Right atrium auricular region (tissue), 2 donors: ENCODE results near the gene UCP2. TPM values are rescaled to one million over a fixed set of nuclear protein-coding genes. Genes with fewer than 3 reads are reported as not detected.

Experiments
- DNase-seq: peaks from one replicate; pipeline ENCODE4 v3.0.0-alpha.2; 2019; ENCODE audit warnings: low spot score
- H3K27ac ChIP-seq, 2 donors: fragments of 200-600 bp; sonication (generic); 1 replicate in 1 of 2; 2 replicates in 1 of 2; pipeline ENCODE4 v1.5.1; 2016 to 2019
- H3K27me3 ChIP-seq, 2 donors: fragments of 200-600 bp; sonication (generic); one replicate each; pipeline versions ENCODE4 v1.5.1 to v1.6.0; 2017 to 2019
- H3K36me3 ChIP-seq: fragments of 200-600 bp; sonication (generic); one replicate; pipeline ENCODE4 v1.5.1; 2016
- H3K4me1 ChIP-seq, 2 donors: fragments of 200-600 bp; sonication (generic); one replicate each; pipeline versions ENCODE4 v1.5.1 to v1.6.0; 2017 to 2019
- H3K4me3 ChIP-seq, 2 donors: fragments of 200-600 bp; sonication (generic); 1 replicate in 1 of 2; 2 replicates in 1 of 2; pipeline ENCODE4 v1.5.1; 2017 to 2019; ENCODE audit warnings: mild to moderate bottlenecking in 1 of 2, moderate library complexity in 1 of 2
- H3K9me3 ChIP-seq, 2 donors: fragments of 200-600 bp; sonication (generic); one replicate each; pipeline ENCODE4 v1.5.1; 2019
- total RNA-seq, 2 donors: library from RNA; depleted of rRNA; stranded (reverse); fragments of >200 nt; gene quantifications; one replicate each; pipeline ENCODE4 v1.1.0, GENCODE V29; 2016
- TF ChIP-seq, protein P1 (sequence below), 2 donors: fragments of 200-600 bp; sonication (generic); IDR thresholded peaks; one replicate each; pipeline ENCODE4 v1.5.1; 2019; ENCODE audit warnings: antibody characterized with exemption in 2 of 2

The UCP2 gene
- total RNA-seq, 2 donors from 2014 or later: 8.2 to 13.2 TPM

GRCh38 chr11:73961321-73961720, 21.3 kb downstream of the UCP2 start:
- DNase-seq: no peak
- no peaks in the 10 kb centered on the region for H3K27me3 ChIP-seq
- H3K4me1 ChIP-seq: peaks cover 0 to 11% of the 10 kb centered on the region in 2 donors
- H3K27ac ChIP-seq: no peak overlapping the region
- H3K36me3 ChIP-seq: no peaks in the 10 kb centered on the region
- no peaks in the 10 kb centered on the region for H3K9me3 ChIP-seq
- no peak overlapping the region for H3K4me3 ChIP-seq
- TF ChIP-seq, protein P1, sequence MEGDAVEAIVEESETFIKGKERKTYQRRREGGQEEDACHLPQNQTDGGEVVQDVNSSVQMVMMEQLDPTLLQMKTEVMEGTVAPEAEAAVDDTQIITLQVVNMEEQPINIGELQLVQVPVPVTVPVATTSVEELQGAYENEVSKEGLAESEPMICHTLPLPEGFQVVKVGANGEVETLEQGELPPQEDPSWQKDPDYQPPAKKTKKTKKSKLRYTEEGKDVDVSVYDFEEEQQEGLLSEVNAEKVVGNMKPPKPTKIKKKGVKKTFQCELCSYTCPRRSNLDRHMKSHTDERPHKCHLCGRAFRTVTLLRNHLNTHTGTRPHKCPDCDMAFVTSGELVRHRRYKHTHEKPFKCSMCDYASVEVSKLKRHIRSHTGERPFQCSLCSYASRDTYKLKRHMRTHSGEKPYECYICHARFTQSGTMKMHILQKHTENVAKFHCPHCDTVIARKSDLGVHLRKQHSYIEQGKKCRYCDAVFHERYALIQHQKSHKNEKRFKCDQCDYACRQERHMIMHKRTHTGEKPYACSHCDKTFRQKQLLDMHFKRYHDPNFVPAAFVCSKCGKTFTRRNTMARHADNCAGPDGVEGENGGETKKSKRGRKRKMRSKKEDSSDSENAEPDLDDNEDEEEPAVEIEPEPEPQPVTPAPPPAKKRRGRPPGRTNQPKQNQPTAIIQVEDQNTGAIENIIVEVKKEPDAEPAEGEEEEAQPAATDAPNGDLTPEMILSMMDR (IDR thresholded peaks at IDR 0.05): no peak

DNA sequence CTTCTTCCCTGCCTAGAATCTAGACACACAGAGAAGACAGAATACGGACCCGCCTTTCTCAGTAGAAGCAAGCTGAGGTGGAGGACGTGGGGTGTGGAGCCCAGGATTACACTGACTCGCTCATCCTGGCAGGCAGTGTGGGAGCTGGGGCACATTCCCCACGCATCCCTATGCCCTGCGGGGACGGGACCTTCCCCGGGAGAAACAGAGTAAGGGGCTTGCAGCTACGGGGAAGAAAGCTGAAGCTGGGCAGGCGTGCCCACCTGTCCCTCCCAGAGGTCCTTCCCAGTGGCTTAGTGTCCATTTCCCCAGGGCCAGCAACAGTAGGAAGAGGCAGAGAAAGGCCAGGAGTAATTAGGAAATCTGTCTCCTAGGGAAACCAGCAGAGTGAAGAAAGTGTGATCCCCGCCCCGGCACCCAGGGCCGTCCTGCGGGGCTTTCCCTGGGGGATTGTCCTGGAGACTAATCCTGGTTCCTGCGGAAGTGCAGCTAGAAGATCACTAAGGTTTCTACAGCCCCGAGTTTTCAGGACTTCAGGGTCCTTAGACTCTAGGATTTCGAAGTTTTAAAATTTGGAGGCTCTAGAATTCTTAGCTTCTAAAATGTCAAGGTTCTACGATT, 24.0 kb downstream of the UCP2 start:
- Histone ChIP-seq H3K4me3 (no peak overlapping the region), H3K27ac (no peak overlapping the region), H3K4me1 (no peaks in the 10 kb centered on the region), H3K9me3 (no peaks in the 10 kb centered on the region), H3K27me3 (no peaks in the 10 kb centered on the region), H3K36me3 (no peaks in the 10 kb centered on the region)
- no peak for DNase-seq
- TF ChIP-seq, protein P1 (IDR thresholded peaks at IDR 0.05): no peak

DNA sequence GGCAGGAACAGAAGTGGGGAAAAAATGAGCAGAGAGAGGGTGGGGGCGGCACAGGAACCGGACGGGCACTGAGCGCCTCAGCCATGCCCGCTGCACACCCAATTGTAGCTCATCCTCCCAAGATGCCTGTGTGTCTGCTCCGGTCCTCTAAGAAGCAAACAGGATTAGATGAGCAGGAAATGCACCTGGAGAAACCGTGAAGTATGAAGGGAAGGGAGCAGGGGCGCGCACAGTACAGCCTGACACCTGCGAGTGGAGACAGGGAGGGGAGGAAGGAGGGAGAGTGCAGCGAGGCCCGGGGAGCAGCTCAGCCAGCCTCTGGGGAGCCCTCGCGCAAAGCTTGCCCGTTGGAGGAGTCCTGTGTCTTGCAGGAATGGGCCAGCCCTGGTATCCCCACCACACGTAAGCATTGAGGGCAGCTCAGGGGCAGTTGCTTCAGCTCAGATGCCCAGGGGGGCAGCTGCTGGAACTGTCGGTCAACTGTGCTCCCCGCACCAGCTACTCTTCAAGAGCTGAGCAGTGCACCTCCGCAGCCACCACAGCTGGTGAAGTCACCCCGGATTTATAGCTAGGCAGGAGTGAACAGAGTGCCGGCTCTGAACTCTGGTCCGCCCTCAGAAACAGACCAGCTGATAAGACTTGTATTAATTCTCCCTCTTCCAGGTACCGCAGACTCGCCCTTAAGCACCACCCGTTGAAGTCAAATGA, 24.8 kb downstream of the UCP2 start:
- no peak for DNase-seq

DNA sequence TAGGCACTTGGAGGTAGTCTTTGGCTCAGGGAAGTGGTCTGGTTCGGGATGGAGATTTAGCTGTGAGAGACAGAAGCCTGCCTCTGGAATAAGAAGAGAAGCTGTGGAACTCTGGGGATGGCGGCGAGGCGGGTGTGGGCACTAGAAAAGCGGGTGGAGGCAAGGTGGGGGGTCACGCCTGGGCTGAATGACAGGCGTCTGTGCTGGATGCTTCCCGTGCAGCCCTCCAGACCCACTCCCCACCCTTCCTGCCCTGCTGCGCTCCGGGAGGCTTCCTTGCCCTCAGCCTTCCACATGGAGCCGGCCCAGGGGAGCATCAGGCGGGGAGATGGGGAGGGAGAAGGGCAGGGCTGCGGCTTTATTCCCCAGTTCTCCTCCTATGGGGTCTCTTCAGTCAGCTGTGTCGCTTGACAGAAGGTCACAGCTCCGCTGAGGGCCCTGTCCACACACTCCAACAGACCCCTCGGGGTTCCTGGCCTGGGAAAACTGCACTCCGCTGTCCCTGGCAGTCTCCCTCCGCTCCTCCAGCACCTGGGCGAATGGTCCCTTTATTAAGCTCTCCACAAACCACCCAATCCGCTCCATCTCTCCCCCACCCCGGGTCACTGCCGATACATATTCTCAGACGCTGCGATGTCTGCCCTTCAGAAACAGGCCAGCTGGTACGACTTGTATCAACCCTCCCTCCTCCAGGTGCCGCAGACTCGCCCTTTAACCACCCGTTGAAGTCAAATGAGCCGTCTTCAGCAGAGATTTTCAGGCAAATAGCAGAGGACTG, 25.6 kb downstream of the UCP2 start:
- Histone ChIP-seq H3K4me3 (no peak overlapping the region), H3K27ac (no peak overlapping the region), H3K4me1 (no peaks in the 10 kb centered on the region), H3K27me3 (no peaks in the 10 kb centered on the region), H3K9me3 (no peaks in the 10 kb centered on the region), H3K36me3 (no peaks in the 10 kb centered on the region)
- no peak for DNase-seq
- TF ChIP-seq, protein P1 (IDR thresholded peaks at IDR 0.05): no peak

More for the DNA sequence above, 24.8 kb downstream of the UCP2 start:
- Histone ChIP-seq H3K36me3 (no peaks in the 10 kb centered on the region), H3K27ac (no peak overlapping the region), H3K27me3 (no peaks in the 10 kb centered on the region), H3K4me1 (no peaks in the 10 kb centered on the region), H3K9me3 (no peaks in the 10 kb centered on the region), H3K4me3 (no peak overlapping the region)
- TF ChIP-seq, protein P1 (IDR thresholded peaks at IDR 0.05): no peak

- TF ChIP-seq, protein P1 (IDR thresholded peaks at IDR 0.05): no peak
- Histone ChIP-seq H3K27ac (no peak overlapping the region), H3K9me3 (no peaks in the 10 kb centered on the region), H3K4me3 (no peak overlapping the region), H3K36me3 (no peaks in the 10 kb centered on the region), H3K4me1 (no peaks in the 10 kb centered on the region), H3K27me3 (no peaks in the 10 kb centered on the region)
- DNase-seq: no peak
These were observed 30.8 kb downstream of the UCP2 start for GRCh38 chr11:73951797-73952196.
